GM21381 (cell line): ENCODE data around the gene FKBP10.
"Not testable (repeated sequence)": the region's sequence is repeated elsewhere in the genome, so short reads cannot be mapped to it uniquely, and the experiment has no call there.

Experiments used
- ATAC-seq: cut with Tn5 transposase; IDR thresholded peaks from one replicate; pipeline ENCODE4 v1.9.1; 2021; ENCODE audit warnings: mild to moderate bottlenecking, moderate library complexity; ENCODE audit not compliant: unreplicated experiment

Gene FKBP10

GRCh38 chr17:41812381-41813151, at the start of gene FKBP10:
Gene FKBP10 (plus strand): TSS chr17:41813004. CDS start chr17:41813035, 31 bp downstream.
- ATAC-seq, result no peak

- no peak for ATAC-seq
Observed at GRCh38 chr17:41763327-41763726, 49.5 kb upstream of the FKBP10 start.

- no peak for ATAC-seq
Observed at GRCh38 chr17:41766135-41766534, 46.7 kb upstream of the FKBP10 start.

- ATAC-seq, result no peak
Observed at GRCh38 chr17:41767324-41768042, 45.3 kb upstream of the FKBP10 start.

GRCh38 chr17:41768682-41769288, 44.0 kb upstream of the FKBP10 start:
- no peak for ATAC-seq

GRCh38 chr17:41769346-41769862, 43.4 kb upstream of the FKBP10 start:
- ATAC-seq, result no peak

- ATAC-seq, result no peak
Observed at GRCh38 chr17:41769985-41770384, 42.8 kb upstream of the FKBP10 start.

GRCh38 chr17:41771389-41772206, 41.2 kb upstream of the FKBP10 start:
- no peak for ATAC-seq

GRCh38 chr17:41772218-41772585, 40.6 kb upstream of the FKBP10 start:
- ATAC-seq, result no peak

GRCh38 chr17:41772586-41773189, 40.1 kb upstream of the FKBP10 start:
- ATAC-seq, result no peak

GRCh38 chr17:41773190-41773588, 39.6 kb upstream of the FKBP10 start:
- no peak for ATAC-seq

- no peak for ATAC-seq
Observed at GRCh38 chr17:41773731-41774193, 39.0 kb upstream of the FKBP10 start.

GRCh38 chr17:41775394-41776226, 37.2 kb upstream of the FKBP10 start:
- ATAC-seq, result no peak

GRCh38 chr17:41776262-41776900, 36.4 kb upstream of the FKBP10 start:
- ATAC-seq, result not testable (repeated sequence)

- ATAC-seq, result no peak
Observed at GRCh38 chr17:41777157-41777573, 35.6 kb upstream of the FKBP10 start.

GRCh38 chr17:41777574-41778188, 35.1 kb upstream of the FKBP10 start:
- no peak for ATAC-seq

- ATAC-seq, result no peak
Observed at GRCh38 chr17:41779954-41780353, 32.9 kb upstream of the FKBP10 start.

GRCh38 chr17:41781404-41782110, 31.2 kb upstream of the FKBP10 start:
- ATAC-seq, result no peak
